ENCODE data around the gene DHRSX.
"Not testable (repeated sequence)": the region's sequence is repeated elsewhere in the genome, so short reads cannot be mapped to it uniquely, and the experiment has no call there.

Gene DHRSX

DNA sequence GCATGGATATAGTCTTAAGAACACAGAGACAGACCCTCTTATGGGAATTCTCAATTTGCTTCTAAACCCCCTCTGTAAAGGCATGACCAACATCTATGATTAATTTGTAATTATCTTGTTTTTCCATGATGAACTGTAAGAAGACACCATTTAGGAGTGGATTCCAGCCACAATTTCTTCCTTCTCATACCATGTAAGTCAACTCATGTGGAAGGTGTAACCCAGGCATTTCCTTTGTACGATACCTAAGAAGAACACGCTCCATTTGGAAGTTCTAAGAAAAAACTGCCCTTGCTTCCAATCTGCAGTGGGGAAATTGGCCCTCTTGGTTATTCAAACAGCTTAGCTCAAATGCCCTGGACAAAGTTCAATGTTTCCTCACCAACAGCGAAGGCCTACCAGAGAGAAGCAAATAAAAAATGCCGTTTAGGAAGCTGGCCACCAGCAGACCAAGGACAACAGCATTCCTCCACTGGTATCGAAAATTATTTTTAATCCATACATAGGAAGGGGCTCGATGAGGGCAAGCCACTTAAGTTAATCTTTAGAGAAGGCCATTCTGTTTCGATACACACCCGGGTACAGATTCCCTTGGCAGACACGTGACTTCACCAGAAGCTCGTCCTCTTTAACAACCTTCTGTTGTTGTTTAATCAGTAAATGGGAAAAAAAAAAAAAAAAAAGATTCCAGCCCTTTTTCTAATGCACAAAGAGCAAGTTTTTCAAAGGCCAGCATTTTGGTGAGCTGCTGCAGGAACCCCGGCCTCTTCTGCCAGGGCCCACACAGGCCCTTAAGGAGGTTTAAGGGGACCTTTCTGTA lies 2.6 kb downstream of the DHRSX start:
- no peak for DNase-seq

DNA sequence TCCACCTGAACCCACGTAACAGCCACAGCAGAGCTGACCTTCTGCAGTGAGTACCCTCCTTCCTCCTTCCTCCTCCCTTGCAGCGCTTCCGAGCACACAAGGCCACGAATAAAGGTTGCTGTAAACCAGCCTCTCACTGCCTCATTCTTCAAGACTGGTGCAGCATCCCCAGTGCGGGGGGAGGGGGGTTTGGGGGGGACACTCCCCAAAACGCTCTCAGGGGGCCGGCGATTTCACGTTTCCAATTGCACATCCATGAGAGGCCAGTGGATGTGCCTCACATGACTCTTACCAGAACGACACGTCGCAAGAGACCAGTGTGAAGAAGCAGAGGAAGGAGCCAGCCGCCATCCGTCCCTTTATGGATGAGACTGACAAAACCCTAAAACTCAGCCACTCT lies 5.2 kb downstream of the DHRSX start:
- no peak for DNase-seq

DNA sequence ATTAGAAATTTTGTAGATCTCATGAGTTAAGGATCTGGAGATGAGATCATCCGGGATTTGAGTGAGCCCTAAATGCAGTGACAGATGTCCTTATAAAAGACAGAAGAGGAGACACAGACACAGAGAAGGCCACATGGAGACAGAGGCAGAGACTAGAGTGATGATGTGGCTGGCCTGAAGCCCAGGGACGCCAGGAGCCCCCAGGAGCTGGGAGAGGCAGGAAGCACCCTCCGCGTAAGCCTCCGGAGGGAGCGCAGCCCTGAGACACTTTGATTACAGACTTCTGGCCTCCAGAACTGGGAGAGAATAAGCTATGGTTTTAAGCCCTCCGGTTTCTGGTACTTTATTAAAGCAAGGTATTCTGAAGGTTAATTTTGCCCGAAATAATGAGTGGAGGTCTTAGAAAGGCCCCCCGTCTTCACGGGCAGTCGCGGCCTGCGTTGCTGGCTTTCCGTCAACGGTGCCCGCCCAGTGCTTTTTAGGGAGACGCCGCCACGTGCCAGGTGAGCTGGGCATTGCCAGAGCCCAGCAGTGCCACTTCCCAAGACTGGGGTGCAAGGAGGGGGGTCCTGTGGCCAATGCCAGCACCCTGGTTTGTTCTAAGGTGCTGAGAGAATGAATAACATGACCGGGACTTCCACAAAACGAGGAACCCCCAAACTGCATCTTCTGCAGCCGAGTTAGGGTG lies 8.1 kb downstream of the DHRSX start:
- no peak for DNase-seq

DNA sequence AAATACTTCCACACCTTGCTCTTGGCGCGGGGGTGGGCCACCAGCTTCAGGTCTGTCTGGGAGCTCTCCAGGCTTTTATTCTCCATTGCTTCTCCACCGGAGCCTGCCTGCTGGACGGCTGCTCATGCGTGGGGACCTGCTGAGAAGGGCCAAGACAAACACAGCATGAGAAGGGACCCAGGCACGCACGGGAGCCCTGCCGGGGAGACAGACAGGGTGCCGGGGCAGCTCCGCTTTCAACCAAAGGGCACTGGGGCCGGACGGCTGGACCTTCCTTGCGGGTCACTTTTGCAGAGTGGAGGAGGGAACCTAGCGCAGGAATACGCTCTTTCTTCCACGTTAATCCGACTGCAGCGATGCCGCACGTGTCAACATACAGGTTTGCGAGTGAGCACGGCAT lies 10.1 kb downstream of the DHRSX start:
- DNase-seq = no peak

DNA sequence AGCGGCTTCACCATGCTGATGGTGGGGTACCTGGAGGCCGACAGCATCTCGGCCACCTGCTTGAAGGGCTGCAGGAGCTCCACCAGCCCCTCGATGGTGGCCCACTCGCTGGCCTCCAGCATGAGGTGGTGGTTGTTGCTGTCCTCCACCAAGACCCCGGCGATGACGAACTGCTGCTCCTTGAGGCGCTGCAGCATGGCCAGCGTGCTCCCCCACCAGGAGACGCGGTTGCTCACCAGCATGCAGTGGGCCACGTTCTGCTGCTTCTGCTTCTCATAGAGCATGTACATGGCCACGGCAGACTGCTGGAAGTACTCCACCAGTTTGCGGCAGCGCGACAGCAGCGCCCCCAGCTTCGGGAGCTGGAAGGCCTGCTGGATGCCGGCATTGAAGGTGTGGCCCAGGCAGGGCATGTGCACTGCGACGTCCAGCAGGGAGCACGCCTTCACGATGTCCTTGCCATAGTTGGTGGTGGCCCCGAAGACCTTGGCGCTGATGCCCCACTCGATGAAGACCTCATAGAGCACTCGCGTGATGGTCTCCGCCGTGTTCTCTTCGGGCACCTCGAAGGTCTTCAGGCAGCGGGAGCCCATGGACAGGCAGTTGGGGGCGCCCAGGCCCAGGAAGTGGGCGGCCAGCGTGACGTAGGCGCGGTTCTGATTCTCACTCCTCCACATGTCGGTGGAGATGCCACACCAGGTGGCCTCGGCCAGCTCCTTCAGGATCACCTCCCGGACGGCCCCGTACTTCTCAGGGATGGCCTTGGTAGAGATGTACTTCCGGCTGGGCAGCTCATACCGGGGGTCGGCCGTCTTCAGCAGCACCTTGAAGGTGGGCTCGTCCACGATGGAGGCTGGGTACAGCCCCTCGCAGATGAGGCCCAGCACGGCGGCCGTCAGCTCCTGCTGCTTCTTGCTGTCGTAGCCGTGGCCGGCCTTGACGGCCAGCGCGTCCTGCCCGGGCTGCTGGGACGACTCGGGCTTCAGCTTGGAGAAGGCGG lies 11.0 kb downstream of the DHRSX start:
- no peak for DNase-seq

DNA sequence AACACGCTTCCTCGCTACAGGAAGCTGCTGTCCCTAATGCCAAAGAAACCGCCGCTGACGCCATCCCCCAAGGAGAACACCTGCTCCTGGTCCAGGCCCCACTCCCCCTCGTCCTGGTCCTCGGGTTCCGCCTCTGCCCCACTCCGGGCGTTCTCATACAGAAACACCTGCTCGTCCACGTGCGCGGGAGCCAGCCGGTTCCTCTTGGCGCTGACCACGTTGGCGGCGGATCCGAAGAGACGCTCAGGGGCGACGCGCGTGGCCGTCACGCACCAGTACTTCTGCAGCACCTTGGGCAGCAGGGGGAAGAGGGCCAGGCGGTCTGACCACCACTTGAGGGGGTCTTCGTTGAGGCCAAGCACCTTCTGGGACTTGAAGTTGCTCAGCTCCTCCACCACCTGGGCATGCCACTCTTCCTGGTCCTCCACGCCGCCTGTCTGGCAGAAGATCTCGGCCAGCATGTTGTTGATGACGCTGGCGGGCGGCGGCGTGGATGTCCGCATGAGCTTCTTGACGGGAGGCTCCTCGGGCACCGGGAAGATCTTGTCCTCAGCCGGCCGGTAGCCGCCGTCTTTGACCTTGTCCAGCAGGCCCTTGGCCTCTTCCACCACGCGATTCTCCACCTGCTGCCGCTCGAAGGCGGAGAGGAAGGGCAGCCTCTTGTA lies 12.0 kb downstream of the DHRSX start:
- DNase-seq = no peak

DNA sequence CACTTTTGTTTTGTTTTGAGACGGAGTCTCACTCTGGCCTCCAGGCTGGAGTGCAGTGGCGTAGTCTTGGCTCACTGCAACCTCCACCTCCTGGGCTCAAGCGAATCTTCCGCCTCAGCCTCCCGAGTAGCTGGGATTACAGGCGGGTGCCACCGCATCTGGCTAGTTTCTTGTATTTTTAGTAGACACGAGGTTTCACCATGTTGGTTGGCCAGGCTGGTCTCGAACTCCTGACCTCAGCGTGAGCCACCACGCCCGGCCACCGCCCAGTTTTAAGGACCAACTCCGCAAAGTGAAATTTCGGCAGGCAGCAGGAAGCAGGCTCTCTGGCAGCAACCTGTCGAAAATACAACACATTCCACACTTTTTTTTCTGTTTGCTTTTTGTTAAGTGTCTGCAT lies 13.4 kb downstream of the DHRSX start:
- DNase-seq = no peak

DNA sequence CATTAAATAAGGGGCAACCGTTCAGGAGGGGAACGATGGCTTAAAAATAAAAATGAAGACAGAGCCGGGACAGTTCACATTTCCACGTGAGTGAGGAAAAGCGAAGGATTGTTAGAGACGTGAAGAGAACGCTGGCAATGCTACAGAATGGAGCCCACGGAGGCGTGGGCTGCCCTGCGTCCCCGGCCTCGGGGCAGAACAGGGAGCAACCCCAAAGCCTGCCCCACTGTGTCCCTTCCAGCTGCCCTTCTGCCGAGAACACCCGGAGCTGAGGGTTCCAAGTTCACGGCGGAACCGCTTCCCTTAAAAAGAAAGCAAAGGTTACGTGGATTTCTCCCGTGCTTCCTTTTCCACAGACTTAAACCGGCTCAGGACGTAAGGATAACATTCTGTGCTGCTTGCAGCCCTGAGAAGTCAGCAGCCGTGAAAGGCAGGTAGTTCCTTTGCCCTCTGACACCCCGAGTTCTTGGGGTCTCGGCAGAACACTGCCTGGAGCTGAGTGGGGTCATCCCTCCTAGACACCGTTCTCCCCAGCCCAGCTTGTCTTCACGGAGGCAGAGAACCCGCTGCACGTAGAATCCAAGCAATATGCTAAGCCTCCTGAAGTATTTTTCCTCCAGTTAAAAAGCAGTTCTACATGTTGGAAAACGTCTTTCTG lies 14.2 kb downstream of the DHRSX start:
- no peak for DNase-seq

DNA sequence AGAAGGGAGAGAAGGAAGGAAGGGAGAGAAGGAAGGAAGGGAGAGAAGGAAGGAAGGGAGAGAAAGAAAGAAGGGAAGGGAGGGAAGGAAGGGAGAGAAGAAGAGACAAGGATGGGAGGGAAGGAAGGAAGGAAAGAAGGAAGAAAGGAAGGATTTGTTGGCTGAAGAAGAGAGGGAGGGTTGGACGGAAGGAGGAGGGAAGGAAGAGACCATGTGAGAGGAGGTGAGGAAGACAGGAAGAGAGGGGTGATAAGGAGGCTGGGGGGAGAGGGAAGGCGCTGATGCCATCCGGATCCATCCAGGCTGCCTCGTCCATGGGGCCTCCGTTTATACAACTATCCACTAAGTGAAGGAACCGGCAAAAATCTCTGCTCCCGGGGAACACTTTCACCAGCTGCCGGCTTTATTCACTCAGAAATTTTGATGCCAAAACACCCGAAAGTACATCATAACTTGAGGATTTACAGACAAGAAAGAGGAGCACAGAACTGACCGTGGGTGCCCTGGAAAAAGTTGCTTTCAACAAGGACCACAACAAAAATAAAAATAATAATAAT lies 14.9 kb downstream of the DHRSX start:
- no peak for DNase-seq

DNA sequence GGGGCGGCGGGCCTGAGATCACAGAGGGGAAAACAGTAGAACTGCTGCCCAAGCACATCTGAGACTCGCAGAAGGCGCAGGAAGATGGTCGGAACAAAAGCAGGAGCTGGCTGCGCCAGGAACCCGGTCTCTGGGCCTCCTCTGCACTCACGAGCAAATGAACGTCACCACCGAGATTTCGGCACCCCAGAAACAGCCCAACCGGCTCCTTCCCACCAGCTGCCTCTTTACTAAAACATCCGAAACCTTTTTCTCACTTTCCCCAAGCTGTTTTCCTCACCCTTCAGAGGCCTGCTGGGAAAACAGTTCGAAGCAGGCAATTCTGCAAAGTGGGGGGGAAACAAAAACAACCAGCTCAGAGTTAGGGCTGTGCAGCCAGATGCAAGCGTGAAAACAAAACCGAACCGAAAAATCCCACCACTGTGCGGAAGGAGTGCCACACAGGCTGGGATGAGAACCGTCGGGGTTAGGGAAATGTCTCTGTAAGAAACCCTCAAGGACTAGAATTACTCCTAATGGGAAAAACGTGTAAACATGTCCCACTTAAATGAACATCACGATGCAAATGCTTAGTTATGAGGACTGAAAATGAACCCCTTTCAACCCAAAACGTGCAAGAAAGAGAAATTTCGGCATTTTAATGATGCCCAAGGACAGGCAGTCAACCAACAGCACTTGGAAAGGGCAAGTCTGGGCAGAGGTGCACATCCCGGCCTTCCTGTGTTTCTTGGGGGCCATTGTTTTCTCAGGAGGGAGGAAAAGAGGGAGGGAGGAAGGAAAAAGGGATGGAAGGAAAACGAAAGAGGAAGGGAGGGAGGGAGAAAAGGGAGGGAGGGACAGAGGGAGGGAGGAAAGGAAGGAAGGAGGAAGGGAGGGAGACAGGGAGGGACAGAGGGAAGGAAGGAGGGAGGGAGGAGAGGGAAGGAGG lies 15.8 kb downstream of the DHRSX start:
- DNase-seq = no peak

DNA sequence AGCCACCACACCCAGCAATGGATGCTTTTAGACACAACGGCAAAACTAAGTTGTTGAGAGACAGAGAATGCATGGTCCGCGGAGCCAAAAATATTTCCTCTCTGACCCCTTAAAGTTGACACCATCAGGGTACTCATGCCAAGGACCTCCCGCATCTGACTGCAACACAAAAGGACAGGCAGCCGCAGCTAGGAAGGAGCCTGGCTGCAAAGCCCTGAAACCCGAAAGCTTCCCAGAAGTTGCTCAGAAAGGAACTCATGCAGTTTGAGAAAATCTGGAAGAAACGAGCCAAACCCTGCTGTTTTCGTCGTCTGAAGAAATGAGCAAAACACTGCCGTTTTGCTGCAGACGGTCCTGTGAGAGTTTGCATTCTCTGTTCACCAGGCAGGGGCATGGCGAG lies 16.5 kb downstream of the DHRSX start:
- DNase-seq = no peak

DNA sequence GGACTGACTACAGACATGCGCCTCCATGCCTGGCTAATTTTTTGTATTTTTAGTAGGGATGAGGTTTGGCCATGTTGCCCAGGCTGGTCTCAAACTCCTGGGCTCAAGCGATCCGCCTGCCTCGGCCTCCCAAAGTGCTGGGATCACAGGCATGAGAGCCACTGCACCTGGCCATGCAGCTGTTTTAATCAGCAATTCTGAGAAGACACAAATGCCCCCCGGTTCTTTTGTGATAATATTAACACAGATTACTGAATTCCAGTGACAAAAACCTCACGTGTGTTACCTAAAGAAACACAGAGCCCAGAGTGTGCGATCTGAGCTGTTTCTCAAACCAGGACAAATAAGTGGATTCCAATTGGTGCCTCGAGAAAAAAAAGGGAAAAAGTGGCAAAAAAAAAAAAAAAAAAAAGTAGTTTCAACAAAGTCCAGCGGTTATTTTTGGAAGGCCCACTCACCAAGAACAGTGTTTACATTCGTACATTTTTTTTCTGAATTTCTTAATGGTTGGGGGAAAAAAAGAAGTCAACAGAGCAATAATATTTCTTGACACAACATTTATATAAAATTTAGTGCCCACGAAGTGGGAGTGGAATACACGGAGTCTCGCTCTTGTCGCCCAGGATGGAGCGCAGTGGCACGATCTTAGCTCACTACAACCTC lies 17.2 kb downstream of the DHRSX start:
- DNase-seq = no peak

DNA sequence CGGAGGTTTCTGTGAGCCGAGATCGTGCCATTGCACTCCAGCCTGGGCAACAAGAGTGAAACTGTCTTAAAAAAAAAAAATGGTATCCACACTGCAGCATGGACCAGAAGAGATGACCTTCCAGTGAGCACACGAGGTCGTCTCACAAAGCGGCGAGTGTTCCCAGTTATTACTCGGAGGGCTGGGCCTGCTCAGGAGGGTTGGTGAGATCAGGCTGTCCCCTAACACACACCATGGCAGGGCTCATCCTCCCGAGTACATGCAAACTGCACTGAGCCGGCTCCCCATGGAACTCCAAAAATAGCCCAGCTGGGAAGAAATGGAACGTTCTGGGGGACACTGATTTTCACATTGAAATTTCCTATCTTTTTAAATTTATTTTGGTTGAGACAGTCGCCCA lies 19.2 kb downstream of the DHRSX start:
- DNase-seq = not testable (repeated sequence)

DNA sequence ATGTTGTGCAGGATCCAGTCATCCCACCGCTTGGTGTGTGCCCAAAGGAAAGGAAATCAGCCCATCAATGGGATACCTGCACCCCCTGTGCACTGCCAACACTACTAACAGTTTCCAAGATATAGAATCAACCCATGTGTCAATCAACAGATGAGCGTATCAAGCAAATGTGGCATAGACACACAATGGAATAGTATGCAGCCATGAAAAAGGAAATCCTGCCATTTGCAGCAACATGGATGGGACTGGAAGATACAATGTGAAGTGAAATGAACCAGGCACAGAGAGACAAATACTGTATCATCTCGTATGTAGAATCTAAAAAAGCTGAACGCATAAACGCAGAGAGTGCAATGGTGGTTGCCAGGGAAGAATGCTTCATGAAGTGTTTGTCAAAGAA lies 20.8 kb downstream of the DHRSX start:
- DNase-seq = not testable (repeated sequence)

DNA sequence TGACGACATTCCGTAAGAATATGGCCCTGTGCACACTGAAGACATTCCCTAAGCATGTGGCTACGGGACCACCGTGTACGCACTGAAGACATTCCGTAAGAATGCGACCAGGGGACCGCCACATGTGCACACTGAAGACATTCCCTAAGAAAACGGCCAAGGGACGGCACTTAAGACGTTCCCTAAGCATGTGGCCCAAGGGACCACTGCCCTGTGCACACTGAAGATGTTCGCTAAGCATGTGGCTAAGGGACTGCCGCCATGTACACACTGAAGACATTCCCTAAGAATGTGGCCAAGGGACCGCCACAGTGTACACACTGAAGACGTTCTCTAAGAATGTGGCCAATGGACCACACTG lies 21.4 kb downstream of the DHRSX start:
- DNase-seq = no peak

DNA sequence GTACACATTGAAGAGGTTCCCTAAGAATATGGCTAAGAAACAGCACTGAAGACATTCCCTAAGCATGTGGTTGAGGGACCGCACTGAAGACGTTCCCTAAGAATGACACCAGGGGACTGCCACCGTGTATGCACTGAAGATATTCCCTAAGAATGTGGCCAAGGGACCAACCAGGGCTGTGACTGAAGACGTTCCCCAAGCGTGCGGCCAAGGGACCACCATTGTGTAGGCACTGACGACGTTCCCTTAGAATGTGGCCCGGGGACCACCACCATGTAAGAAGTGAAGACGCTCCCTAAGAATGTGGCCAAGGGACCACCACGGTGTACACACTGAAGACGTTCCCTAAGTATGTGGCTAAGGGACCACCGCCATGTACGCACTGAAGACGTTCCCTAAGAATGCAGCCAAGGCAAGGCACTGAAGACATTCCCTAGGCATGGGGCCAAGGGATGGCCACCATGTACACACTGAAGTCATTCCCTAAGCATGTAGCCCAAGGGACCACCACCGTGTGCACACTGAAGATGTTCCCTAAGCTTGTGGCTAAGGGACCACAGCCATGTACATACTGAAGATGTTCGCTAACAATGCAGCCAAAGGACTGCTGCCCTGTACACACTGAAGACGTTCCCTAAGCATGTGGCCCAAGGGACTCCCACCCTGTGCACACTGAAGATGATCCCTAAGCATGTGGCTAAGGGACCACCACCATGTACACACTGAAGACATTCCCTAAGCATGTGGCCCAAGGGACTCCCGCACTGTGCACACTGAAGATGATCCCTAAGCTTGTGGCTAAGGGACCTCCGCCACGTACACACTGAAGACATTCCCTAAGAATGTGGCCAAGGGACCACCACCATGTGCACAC lies 22.0 kb downstream of the DHRSX start:
- DNase-seq = no peak

DNA sequence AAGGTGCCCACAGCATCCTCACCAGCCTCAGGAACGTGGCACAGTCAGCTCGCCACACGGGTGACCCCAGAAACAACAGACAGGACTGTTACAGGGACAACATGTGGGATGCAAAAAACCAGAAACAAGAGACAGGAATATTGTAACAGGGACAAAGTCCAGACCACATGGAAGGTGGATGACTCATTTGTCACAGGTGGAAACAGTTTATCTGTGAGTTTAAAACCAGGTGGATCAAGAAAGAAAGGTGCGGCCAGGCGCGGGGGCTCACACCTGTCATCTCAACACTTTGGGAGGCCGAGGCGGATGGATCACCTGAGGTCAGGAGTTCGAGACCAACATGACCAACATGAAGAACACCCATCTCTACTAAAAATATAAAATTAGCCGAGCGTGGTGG lies 23.5 kb downstream of the DHRSX start:
- DNase-seq = not testable (repeated sequence)

DNA sequence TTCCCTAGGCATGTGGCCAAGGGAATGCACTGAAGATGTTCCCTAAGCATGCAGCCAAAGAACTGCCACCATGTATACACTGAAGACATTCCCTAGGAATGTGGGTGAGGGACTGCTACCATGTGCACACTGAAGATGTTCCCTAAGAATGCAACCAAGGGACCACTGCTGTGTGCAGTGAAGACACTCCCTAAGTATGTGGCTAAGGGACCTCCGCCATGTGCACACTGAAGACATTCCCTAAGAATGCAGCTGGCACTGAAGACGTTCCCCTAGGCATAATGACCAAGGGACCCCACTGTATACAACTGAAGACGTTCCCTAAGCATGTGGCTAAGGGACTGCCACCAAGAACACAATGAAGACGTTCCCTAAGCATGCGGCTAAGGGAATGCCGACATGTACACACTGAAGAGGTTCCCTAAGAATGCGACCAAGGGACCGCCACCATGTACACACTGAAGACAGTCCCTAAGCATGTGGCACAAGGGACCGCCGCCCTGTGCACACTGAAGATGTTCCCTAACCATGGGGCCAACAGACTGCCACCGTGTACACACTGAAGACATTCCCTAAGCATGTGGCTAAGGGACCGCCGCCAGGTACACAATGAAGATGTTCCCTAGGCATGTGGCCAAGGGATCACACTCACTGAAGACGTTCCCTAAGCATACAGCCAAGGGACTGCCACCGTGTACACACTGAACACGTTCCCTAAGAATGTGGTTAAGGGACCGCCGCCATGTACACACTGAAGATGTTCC lies 25.6 kb downstream of the DHRSX start:
- no peak for DNase-seq

Data from NCI-H187 treated with DMSO at 0.1 percent for 48 hours (cell line).